ENCODE data around the gene JPH2. TPM values are rescaled to one million over a fixed set of nuclear protein-coding genes. Genes with fewer than 3 reads are reported as not detected.

JPH2 gene
- total and polyA plus RNA-seq, 10 of the 15 experiments (the other 5 are each of a cell fraction or from before 2014, with no cell fraction given) = 0.16 TPM; not detected in 9

GRCh38 chr20:44166477-44166876 is 20.5 kb downstream of the JPH2 start:
- CTCF ChIA-PET = interaction anchor here (1.5 to 3.1 kb wide), 2 partner anchors 23 to 50 kb away, joined by 4 to 10 read pairs; no protein-coding TSS in a partner anchor
- in situ Hi-C loops (cut with MboI) = no loop called here
- no peak for ATAC-seq
- SMC1A ChIA-PET (ENCODE audit: uncharacterized antibody, unreplicated experiment) = no interaction called here
- Histone ChIP-seq H2AFZ (ENCODE audit: control insufficient read depth, low read depth, low read length) (no peak overlapping the region), H3K36me3 (ENCODE audit: control insufficient read depth in 2 of 2, insufficient read depth in 2 of 2, low read length in 1 of 2) (no peaks in the 10 kb centered on the region), H4K20me1 (ENCODE audit: control insufficient read depth, insufficient read depth) (no peaks in the 10 kb centered on the region), H3K4me3 (no peak overlapping the region), H3K4me2 (ENCODE audit: control insufficient read depth, insufficient read depth) (no peak overlapping the region), H3K4me1 (ENCODE audit: control insufficient read depth, insufficient read depth, low read length) (no peaks in the 10 kb centered on the region), H3K9ac (ENCODE audit: control insufficient read depth, insufficient read depth, low read length) (no peak overlapping the region), H3K9me3 (replicated peaks; ENCODE audit: control insufficient read depth, insufficient read depth, low read length) (no peaks in the 10 kb centered on the region), H3K27ac (ENCODE audit: control insufficient read depth, insufficient read depth) (no peak overlapping the region), H3K79me2 (ENCODE audit: control insufficient read depth, insufficient read depth, low read length) (no peaks in the 10 kb centered on the region), H3K27me3 (replicated peaks in 1 of 2; ENCODE audit: control insufficient read depth in 2 of 2, insufficient read depth in 2 of 2, low read length in 1 of 2) (peaks cover 3 to 6% of the 10 kb centered on the region in 2 experiments; a peak in 2 of 4 replicates)
- no peak for TF ChIP-seq ZNF207 (IDR thresholded peaks at IDR 0.05; ENCODE audit: borderline replicate concordance)
- TF ChIP-seq ZSCAN29 (IDR thresholded peaks at IDR 0.05) = no peak
- TF ChIP-seq PKNOX1 (IDR thresholded peaks at IDR 0.05) = peak; percentile 6; the same call in 1 of the 2 replicates
- peak; percentile 49 for TF ChIP-seq MEF2B (IDR thresholded peaks at IDR 0.05; ENCODE audit: partially characterized antibody, poor library complexity, severe bottlenecking)
- 47% methylated on average over 4 of the region's 4 CpGs for WGBS (ENCODE audit: insufficient coverage, insufficient replicate concordance, low lambda C conversion rate, missing lambda C conversion rate)
- FAIRE-seq = no peak
- RAD21 ChIA-PET (ENCODE audit: unreplicated experiment) = no interaction called here
- POLR2A ChIA-PET = no interaction called here
- BruUV-seq (replicated peaks) = no TSS peak
- no peak for DNase-seq (ENCODE audit: low read depth, low spot score)
- intact Hi-C loops (cut with micrococcal nuclease; ENCODE audit: unreplicated experiment) = no loop called here

- in situ Hi-C loops (cut with MboI) (no loop called here), intact Hi-C loops (cut with micrococcal nuclease; ENCODE audit: unreplicated experiment) (no loop called here)
- no TSS peak for BruUV-seq (replicated peaks)
- 1% methylated on average over 4 of the region's 4 CpGs for WGBS (ENCODE audit: insufficient coverage, insufficient replicate concordance, low lambda C conversion rate, missing lambda C conversion rate)
- Histone ChIP-seq H3K36me3 (ENCODE audit: control insufficient read depth in 2 of 2, insufficient read depth in 2 of 2, low read length in 1 of 2) (no peaks in the 10 kb centered on the region), H4K20me1 (ENCODE audit: control insufficient read depth, insufficient read depth) (no peaks in the 10 kb centered on the region), H3K27me3 (replicated peaks in 1 of 2; ENCODE audit: control insufficient read depth in 2 of 2, insufficient read depth in 2 of 2, low read length in 1 of 2) (peaks cover 3 to 5% of the 10 kb centered on the region in 2 experiments; a peak in 2 of 4 replicates), H3K4me1 (ENCODE audit: control insufficient read depth, insufficient read depth, low read length) (no peaks in the 10 kb centered on the region), H3K79me2 (ENCODE audit: control insufficient read depth, insufficient read depth, low read length) (no peaks in the 10 kb centered on the region), H3K27ac (ENCODE audit: control insufficient read depth, insufficient read depth) (no peak overlapping the region), H3K4me2 (ENCODE audit: control insufficient read depth, insufficient read depth) (no peak overlapping the region), H3K9me3 (replicated peaks; ENCODE audit: control insufficient read depth, insufficient read depth, low read length) (no peaks in the 10 kb centered on the region), H3K4me3 (no peak overlapping the region), H3K9ac (ENCODE audit: control insufficient read depth, insufficient read depth, low read length) (no peak overlapping the region), H2AFZ (ENCODE audit: control insufficient read depth, low read depth, low read length) (no peak overlapping the region)
- FAIRE-seq (no peak), ATAC-seq (no peak), DNase-seq (ENCODE audit: low read depth, low spot score) (no peak)
- ChIA-PET SMC1A (ENCODE audit: uncharacterized antibody, unreplicated experiment) (interaction anchor here (0.7 kb wide), 1 partner anchor 46 kb away, joined by 3 read pairs; no protein-coding TSS in a partner anchor), CTCF (interaction anchor here (1.5 to 3.1 kb wide), 2 partner anchors 24 to 49 kb away, joined by 4 to 10 read pairs; no protein-coding TSS in a partner anchor), RAD21 (ENCODE audit: unreplicated experiment) (no interaction called here), POLR2A (no interaction called here)
- TF ChIP-seq BCL11A (IDR thresholded peaks at IDR 0.05; ENCODE audit: low read depth, low read length) (no peak), RAD21 (IDR thresholded peaks at IDR 0.05; ENCODE audit: insufficient read depth, low read depth, low read length) (no peak), POLR2AphosphoS5 (IDR thresholded peaks at IDR 0.05; ENCODE audit: low read length) (no peak), BHLHE40 (IDR thresholded peaks at IDR 0.05; ENCODE audit: borderline replicate concordance in 1 of 2, low read depth in 2 of 2, low read length in 1 of 2) (no peak), LARP7 (IDR thresholded peaks at IDR 0.05) (no peak), NR2C1 (IDR thresholded peaks at IDR 0.05) (no peak), CBFB (IDR thresholded peaks at IDR 0.05; ENCODE audit: low read depth) (no peak), TARDBP (IDR thresholded peaks at IDR 0.05; ENCODE audit: borderline replicate concordance) (no peak), ATF3 (IDR thresholded peaks at IDR 0.05; ENCODE audit: borderline replicate concordance, extremely low read depth, low read depth, low read length) (no peak), TCF12 (IDR thresholded peaks at IDR 0.05; ENCODE audit: low read depth, low read length) (no peak), MEF2B (IDR thresholded peaks at IDR 0.05; ENCODE audit: partially characterized antibody, poor library complexity, severe bottlenecking) (no peak), KAT2A (conservative IDR thresholded peaks at IDR 0.05; ENCODE audit: control insufficient read depth, low read depth, low read length) (no peak)
Measured at GRCh38 chr20:44166008-44166407, 21.0 kb downstream of the JPH2 start.

All from GM12878 (cell line).